Ectodermal cell (in vitro differentiated cells): Measurements from ENCODE around the gene RSPH1.

Experiments
- H3K27ac ChIP-seq: 2 replicates; pipeline ENCODE4 v1.7.0; 2013; ENCODE audit warnings: mild to moderate bottlenecking, low read depth, low read length; ENCODE audit not compliant: insufficient read depth, poor library complexity, severe bottlenecking
- H3K27me3 ChIP-seq: 2 replicates; pipeline ENCODE4 v1.7.0; 2013; ENCODE audit warnings: mild to moderate bottlenecking, low read length; ENCODE audit not compliant: insufficient read depth, control insufficient read depth, poor library complexity, severe bottlenecking
- H3K36me3 ChIP-seq: one replicate; pipeline ENCODE4 v1.7.0; 2013; ENCODE audit warnings: low read length; ENCODE audit not compliant: control insufficient read depth, insufficient read depth
- H3K4me1 ChIP-seq: one replicate; pipeline ENCODE4 v1.7.0; 2013; ENCODE audit warnings: low read length; ENCODE audit not compliant: control insufficient read depth, insufficient read depth
- H3K4me3 ChIP-seq: 2 replicates; pipeline ENCODE4 v1.7.0; 2013; ENCODE audit warnings: low read depth, low read length, control low read depth; ENCODE audit not compliant: insufficient read depth
- H3K9me3 ChIP-seq: 2 replicates; pipeline ENCODE4 v1.7.0; 2013; ENCODE audit warnings: mild to moderate bottlenecking, low read length, moderate library complexity; ENCODE audit not compliant: control insufficient read depth
- WGBS, 2 experiments: methylation state at CpG; one replicate each; pipeline ENCODE4 v1.1.7; 2013; ENCODE audit warnings: missing lambda C conversion rate in 2 of 2; 5-methylcytosine and 5-hydroxymethylcytosine counted together

RSPH1 gene

DNA sequence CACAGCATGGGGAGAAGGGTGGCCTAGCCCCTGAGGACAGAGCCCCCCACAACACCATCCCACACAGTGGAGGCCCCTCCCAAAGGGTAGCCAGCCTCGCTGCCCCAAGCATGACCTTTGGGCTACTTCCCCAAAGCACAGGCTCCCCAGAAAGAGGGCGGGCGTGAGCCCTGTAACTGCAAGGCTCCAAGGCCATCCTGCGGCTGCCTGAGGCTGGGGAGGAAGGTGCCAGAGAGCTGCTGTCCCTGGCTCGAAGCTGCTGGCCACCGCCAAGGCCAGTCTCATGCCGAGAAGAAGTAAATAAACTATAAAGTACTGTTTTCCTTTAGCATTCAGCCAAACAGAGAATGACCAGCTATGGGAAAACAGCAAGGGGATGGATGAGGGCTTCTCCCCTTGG lies 64.8 kb downstream of the RSPH1 start:
- H3K4me3 ChIP-seq, result no peak overlapping the region
- 83 to 85% methylated on average over 7 of the region's 7 CpGs for WGBS, 2 experiments
- no peaks in the 10 kb centered on the region for H3K4me1 ChIP-seq
- no peaks in the 10 kb centered on the region for H3K9me3 ChIP-seq
- no peak overlapping the region for H3K27ac ChIP-seq
- H3K27me3 ChIP-seq, result no peaks in the 10 kb centered on the region
- no peaks in the 10 kb centered on the region for H3K36me3 ChIP-seq

DNA sequence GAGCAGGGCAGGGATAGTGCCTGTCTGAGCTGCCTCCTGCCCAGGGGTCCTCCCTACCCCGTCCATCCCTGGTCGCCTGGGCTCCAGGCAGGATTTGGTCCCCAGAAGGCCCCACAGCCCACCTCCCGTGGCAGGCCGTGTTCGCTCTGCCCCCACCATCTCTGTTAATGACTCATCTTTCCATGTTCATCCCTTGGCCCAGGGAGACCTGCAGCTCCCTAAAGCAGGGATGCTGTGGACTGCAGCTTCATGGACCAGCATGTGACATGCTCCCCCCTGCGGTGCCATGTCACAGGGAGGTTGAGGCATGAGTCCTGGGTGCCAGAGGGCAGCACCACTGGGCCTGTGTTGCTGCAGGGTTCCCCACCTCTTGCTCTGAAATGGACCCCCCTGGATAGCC lies 65.5 kb downstream of the RSPH1 start:
- Histone ChIP-seq H3K27me3 (no peaks in the 10 kb centered on the region), H3K36me3 (no peaks in the 10 kb centered on the region), H3K4me3 (no peak overlapping the region), H3K27ac (no peak overlapping the region), H3K9me3 (no peaks in the 10 kb centered on the region), H3K4me1 (no peaks in the 10 kb centered on the region)
- WGBS, 2 experiments, result 88 to 89% methylated on average over 6 of the region's 6 CpGs

- H3K4me1 ChIP-seq, result no peaks in the 10 kb centered on the region
- no peak overlapping the region for H3K27ac ChIP-seq
- H3K27me3 ChIP-seq, result no peaks in the 10 kb centered on the region
- 52 to 55% methylated on average over 9 of the region's 9 CpGs for WGBS, 2 experiments
- no peak overlapping the region for H3K4me3 ChIP-seq
- no peaks in the 10 kb centered on the region for H3K36me3 ChIP-seq
- H3K9me3 ChIP-seq, result no peaks in the 10 kb centered on the region
These were observed 66.2 kb downstream of the RSPH1 start for GRCh38 chr21:42429856-42430255.

DNA sequence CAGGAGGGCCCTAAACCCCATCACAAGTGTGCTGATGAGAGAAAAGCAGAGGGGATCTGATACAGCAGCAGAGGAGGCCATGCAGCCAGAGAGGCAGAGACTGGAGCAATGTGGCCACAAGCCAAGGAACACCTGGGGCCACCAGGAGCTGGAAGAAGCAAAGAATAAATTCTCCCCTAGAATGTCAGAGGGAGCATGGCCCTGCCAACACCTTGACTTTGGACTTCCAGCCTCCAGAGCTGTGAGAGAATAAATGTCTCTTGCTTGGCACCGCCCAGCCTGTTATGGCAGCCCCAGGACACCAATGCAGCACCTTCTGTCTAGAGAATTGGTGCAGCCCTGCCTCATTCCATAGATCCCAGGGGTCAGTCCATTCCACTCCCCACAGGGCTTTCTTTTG lies 67.0 kb downstream of the RSPH1 start:
- Histone ChIP-seq H3K27ac (no peak overlapping the region), H3K36me3 (no peaks in the 10 kb centered on the region), H3K4me3 (no peak overlapping the region), H3K4me1 (no peaks in the 10 kb centered on the region), H3K27me3 (no peaks in the 10 kb centered on the region), H3K9me3 (no peaks in the 10 kb centered on the region)
- WGBS, 2 experiments, result 91 to 94% methylated on average over 1 of the region's 1 CpG

- Histone ChIP-seq H3K4me3 (no peak overlapping the region), H3K27me3 (no peaks in the 10 kb centered on the region)
These were observed 68.1 kb downstream of the RSPH1 start for GRCh38 chr21:42427809-42428419.

DNA sequence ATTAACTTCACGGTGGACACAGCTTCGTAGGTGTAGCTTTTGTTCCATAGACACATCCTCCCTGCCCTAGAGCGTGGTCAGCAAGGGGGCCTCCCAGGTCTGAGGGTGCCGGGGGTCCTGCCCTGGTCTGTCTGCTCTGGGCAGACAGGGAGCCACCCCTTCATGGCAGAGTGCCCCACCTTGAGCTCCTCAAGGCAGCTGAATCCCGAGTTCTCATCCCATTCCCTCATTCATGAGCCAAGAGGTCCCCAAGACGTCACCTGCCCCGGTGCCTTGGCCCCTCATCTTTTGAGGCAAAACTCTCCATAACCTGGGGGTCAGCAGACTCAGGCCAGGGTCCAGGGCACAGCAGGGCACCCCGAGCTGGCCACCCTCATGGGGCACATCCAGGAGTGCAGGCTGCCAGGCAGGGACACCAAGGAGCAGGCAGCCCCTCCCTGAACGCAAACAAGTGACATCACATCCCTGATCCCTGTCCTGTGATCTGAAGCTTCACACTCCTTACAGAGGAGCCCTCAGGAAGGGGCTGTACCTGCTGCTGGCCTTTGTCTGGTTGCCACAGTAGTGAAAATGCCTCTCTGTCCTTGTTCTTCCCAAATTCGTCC lies 69.0 kb downstream of the RSPH1 start:
- Histone ChIP-seq H3K4me1 (no peaks in the 10 kb centered on the region), H3K36me3 (no peaks in the 10 kb centered on the region), H3K9me3 (no peaks in the 10 kb centered on the region), H3K27me3 (no peaks in the 10 kb centered on the region), H3K27ac (no peak overlapping the region), H3K4me3 (no peak overlapping the region)
- 88% methylated on average over 10 of the region's 10 CpGs for WGBS, 2 experiments

More at GRCh38 chr21:42427809-42428419, 68.1 kb downstream of the RSPH1 start:
- 93 to 94% methylated on average over 10 of the region's 10 CpGs for WGBS, 2 experiments
- Histone ChIP-seq H3K9me3 (no peaks in the 10 kb centered on the region), H3K27ac (no peak overlapping the region), H3K36me3 (no peaks in the 10 kb centered on the region), H3K4me1 (no peaks in the 10 kb centered on the region)

GRCh38 chr21:42426424-42426823 lies 69.6 kb downstream of the RSPH1 start:
- Histone ChIP-seq H3K4me1 (no peaks in the 10 kb centered on the region), H3K9me3 (no peaks in the 10 kb centered on the region), H3K27ac (no peak overlapping the region), H3K36me3 (no peaks in the 10 kb centered on the region), H3K27me3 (no peaks in the 10 kb centered on the region), H3K4me3 (no peak overlapping the region)
- WGBS, 2 experiments, result 87 to 88% methylated on average over 7 of the region's 7 CpGs

DNA sequence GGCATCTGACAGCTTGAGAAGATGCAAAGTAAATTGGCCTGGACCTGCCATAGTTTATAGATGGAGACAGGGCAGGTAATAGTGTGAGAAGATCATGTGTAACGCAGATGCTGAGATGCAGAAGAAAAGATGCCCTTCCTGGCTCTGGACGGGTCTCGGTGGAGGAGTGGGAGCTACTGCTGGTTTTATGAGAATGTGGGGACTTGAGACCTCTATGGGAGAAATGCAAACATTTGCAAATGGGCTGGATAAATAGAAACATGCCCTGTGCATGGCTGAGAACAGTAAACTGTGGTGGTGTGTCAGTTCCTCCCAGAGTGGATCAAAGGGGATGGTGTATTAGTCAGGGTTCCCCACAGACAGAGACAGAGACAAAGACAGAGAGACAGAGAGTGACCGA lies 70.4 kb downstream of the RSPH1 start:
- 91 to 92% methylated on average over 4 of the region's 4 CpGs for WGBS, 2 experiments
- Histone ChIP-seq H3K4me1 (no peaks in the 10 kb centered on the region), H3K27me3 (no peaks in the 10 kb centered on the region), H3K4me3 (no peak overlapping the region), H3K27ac (no peak overlapping the region), H3K9me3 (no peaks in the 10 kb centered on the region), H3K36me3 (no peaks in the 10 kb centered on the region)

DNA sequence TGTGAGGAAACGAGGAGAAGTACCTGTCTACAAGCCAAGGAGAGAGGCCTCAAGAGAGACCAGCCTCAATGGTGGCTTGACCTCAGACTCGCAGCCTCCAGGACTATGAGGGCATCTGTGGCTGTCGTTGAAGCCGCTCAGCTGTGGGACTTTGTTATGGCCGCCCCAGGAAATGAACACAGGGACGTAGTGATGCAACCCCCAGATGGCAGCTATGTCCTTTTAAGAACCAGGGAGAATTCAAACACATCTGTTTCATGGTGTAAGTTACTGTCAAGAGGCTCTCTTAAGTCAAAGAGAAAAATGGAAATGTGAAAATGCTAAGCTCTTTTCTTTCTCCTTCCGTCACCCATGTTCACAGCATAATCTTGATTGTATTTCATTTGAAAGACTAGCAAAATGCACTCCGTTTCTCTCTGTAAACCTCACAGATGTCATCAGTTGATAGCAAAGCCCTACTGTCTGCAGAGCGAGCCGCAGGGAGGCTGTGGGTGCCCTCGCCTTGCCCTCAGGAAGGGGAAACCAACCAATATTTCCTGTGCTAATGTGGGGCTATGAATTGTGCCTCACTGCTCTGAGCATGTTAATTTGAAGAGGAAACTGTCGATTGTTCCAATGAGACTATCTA lies 71.0 kb downstream of the RSPH1 start:
- Histone ChIP-seq H3K9me3 (no peaks in the 10 kb centered on the region), H3K27me3 (no peaks in the 10 kb centered on the region), H3K4me3 (no peak overlapping the region), H3K36me3 (no peaks in the 10 kb centered on the region), H3K27ac (no peak overlapping the region), H3K4me1 (no peaks in the 10 kb centered on the region)
- 90 to 93% methylated on average over 12 of the region's 12 CpGs for WGBS, 2 experiments

DNA sequence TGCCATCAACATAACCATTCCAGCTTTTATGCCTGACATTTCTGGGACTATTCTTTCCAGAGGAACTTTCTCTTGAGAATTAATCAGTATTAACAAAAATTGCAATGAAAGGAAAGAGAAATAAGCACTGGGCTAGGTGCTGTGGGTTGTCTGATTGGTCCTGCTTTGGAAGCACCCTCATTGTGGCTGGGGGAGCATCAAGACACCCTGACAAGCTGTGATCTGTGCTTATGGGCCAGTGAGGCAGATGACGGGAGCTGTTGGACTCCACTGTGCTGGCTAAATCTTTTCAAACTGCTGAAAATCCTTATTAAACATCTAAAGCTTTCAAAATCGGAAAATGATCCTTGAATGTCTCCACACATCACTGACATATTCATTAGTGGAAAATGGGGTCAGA lies 72.3 kb downstream of the RSPH1 start:
- 92% methylated on average over 2 of the region's 2 CpGs for WGBS, 2 experiments

More for the DNA sequence above, 72.3 kb downstream of the RSPH1 start:
- H3K27ac ChIP-seq, result no peak overlapping the region
- H3K9me3 ChIP-seq, result no peaks in the 10 kb centered on the region
- no peaks in the 10 kb centered on the region for H3K4me1 ChIP-seq
- no peaks in the 10 kb centered on the region for H3K36me3 ChIP-seq
- H3K27me3 ChIP-seq, result no peaks in the 10 kb centered on the region
- no peak overlapping the region for H3K4me3 ChIP-seq
